ENCODE results near the gene C16orf90.
"Not testable (repeated sequence)": the region's sequence is repeated elsewhere in the genome, so short reads cannot be mapped to it uniquely, and the experiment has no call there.

Gene C16orf90, protein sequence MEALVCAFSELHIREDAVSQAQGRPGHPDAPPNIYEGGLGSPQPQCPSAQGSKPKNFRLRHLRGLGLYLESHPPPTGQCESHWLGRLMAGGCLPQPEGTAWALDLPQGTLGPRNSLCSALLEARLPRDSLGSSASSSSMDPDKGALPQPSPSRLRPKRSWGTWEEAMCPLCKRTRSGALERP

DNA sequence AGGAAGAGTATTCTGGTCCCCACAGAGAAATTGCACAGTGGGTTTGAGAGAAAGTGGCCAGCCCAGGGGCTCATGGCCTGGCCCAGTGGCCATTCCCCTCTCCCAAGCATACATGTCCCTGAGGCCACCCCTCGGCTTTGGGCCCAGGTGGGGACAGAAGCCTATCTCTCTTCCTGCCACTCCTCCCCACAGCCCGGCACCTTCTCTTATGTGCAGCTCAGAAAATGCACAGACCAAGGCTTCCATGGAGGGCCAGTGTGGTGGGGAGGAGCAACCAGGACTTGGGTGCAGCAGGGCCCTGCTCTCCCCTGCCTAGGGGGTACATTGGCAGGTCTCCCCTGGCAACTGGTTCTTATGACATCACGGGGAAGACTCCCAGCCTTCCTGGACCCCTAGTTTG is at the start of gene C16orf90:
TSS of gene C16orf90 (minus strand) at position 314 of the 400 bp plus-strand sequence. CDS start at position 246, 68 bp downstream.
- Mint-ChIP-seq H3K9me3 (no peaks in the 10 kb centered on the region), H3K4me1 (peaks cover 15% of the 10 kb centered on the region), H3K4me3 (no peak within 1 kb of the TSS), H3K36me3 (ENCODE audit: insufficient read depth) (peaks cover 10% of the 10 kb centered on the region), H3K27ac (ENCODE audit: low read depth) (no peak within 1 kb of the TSS), H3K27me3 (no peaks in the 10 kb centered on the region)
- ATAC-seq (replicated peaks; ENCODE audit: extremely low read depth, poor library complexity, severe bottlenecking) (no peak), DNase-seq (ENCODE audit: low spot score in 2 of 2) (no peak)

DNA sequence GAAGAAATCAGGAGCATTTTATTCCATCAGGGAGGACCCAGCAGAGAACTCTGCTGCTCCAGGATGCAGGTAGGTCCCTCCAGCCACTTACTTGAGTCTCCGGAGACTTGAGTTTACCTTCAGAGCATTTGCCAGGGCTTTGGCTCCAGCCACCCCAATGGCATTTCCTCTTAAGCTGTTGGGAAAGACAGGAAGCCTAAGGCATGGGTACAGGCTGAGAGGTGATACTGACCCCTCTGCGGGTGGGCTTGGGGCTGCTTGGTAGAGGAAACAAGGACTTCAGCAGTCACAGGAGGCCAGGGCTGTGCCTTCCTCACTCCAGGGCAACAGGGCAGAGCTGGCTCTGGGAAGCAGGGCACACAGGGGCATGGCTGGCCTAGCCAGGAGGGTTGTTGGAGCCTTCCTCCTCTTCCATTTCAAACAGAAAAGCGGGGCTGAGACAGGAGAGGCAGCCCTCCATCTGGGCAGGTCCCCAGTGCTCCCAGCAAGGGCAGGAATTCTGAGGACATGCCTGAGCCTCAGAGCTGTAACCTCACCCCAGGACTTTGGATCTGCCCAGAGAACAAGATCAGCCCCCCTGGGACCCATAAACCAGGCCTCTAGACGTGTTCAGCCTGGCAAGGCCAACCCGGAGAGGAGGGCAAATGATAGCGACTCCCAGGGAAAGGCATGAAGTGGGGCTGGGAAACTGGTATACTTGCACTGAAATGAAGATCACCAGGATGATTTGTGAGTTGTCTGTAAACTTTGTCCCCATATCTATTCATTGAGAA is 47.5 kb upstream of the C16orf90 start:
- no peak for ATAC-seq (replicated peaks; ENCODE audit: extremely low read depth, poor library complexity, severe bottlenecking)
- Mint-ChIP-seq H3K9me3 (no peaks in the 10 kb centered on the region), H3K36me3 (ENCODE audit: insufficient read depth) (peaks cover 36% of the 10 kb centered on the region), H3K27me3 (no peaks in the 10 kb centered on the region), H3K4me3 (no peak overlapping the region), H3K27ac (ENCODE audit: low read depth) (no peak overlapping the region), H3K4me1 (no peaks in the 10 kb centered on the region)
- no peak for DNase-seq (ENCODE audit: low spot score in 2 of 2)

DNA sequence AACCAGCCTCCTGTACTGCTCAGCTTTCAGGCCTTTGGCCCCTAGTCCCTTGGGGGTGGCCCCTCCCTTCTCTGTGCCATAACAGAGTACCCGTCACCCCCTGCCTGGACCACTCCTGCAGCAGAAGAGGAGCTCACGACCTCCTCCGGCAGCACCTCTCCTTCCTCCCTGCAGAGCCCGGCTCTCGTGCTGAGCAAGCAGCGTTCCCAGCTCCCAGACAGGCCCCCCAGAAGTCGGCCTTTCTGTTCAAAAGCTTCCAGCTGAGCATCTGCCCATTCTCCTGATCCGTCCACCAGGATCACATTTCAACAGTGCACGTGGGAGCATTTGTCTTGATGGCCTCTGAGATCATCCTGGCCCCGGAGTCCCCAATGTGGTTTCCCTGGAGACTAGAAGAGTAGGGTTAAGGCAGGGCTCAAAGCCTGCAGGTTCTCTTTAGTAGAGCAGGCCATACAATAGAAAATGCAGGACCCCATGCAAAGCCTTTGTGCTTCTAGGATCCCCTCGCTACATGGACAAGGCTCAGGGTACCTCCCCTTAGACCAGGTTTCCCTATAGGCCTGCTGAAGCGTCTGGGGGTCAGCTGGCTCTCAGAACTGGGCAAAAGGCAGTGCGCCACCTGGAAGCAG is 46.4 kb upstream of the C16orf90 start:
- no peak overlapping the region for H3K4me3 Mint-ChIP-seq
- DNase-seq (ENCODE audit: low spot score in 2 of 2): no peak
- no peak for ATAC-seq (replicated peaks; ENCODE audit: extremely low read depth, poor library complexity, severe bottlenecking)
- peaks cover 36% of the 10 kb centered on the region for H3K36me3 Mint-ChIP-seq (ENCODE audit: insufficient read depth)
- peak overlapping the region; percentile 35 for H3K27ac Mint-ChIP-seq (ENCODE audit: low read depth)
- H3K9me3 Mint-ChIP-seq: no peaks in the 10 kb centered on the region
- no peaks in the 10 kb centered on the region for H3K27me3 Mint-ChIP-seq
- no peaks in the 10 kb centered on the region for H3K4me1 Mint-ChIP-seq

DNA sequence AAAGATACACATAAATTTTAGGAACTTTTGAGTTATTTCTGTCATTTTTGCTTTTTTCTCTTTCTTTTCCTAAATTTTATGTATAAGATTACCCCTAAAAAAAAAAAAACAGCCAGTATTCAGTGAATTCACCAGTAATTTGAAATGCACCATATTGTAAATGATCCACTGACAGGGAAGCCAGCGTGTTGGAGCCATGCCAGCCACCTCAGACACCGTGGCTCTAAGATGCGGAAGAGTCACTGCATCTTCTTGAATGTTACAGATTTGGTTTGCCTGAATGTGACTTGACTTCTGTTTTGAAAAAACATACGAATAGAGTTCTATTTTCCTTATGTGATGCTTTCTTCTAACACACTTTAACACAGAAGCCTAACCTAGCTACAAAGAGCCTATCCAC is 42.9 kb upstream of the C16orf90 start:
- H3K4me1 Mint-ChIP-seq: peaks cover 17% of the 10 kb centered on the region
- H3K36me3 Mint-ChIP-seq (ENCODE audit: insufficient read depth): peaks cover 24% of the 10 kb centered on the region
- DNase-seq (ENCODE audit: low spot score in 2 of 2) (no peak), ATAC-seq (replicated peaks; ENCODE audit: extremely low read depth, poor library complexity, severe bottlenecking) (no peak)
- no peaks in the 10 kb centered on the region for H3K9me3 Mint-ChIP-seq
- H3K4me3 Mint-ChIP-seq: no peak overlapping the region
- H3K27me3 Mint-ChIP-seq: no peaks in the 10 kb centered on the region
- H3K27ac Mint-ChIP-seq (ENCODE audit: low read depth): no peak overlapping the region

DNA sequence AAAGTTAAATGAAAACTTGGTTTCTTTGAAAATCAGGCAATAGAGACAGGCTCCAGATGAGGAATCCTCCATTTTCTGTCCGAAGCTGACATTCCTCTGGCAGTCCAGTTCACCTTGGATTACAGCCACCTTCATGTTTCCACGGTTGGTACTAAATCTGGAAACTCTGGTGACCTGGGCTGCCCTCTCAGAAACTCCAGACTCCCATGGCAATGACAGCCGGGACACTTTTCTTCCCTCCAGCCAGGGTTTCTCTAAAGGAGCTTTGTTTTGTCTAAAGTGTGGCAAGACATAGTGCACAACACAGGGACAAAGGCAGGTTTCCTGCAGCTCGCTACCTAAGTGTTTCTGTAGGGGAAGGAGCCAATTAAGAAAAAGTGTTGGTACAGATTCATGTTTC is 41.6 kb upstream of the C16orf90 start:
- no peak for ATAC-seq (replicated peaks; ENCODE audit: extremely low read depth, poor library complexity, severe bottlenecking)
- Mint-ChIP-seq H3K4me3 (no peak overlapping the region), H3K36me3 (ENCODE audit: insufficient read depth) (peaks cover 23% of the 10 kb centered on the region), H3K27me3 (no peaks in the 10 kb centered on the region), H3K27ac (ENCODE audit: low read depth) (no peak overlapping the region), H3K4me1 (peaks cover 17% of the 10 kb centered on the region), H3K9me3 (no peaks in the 10 kb centered on the region)
- no peak for DNase-seq (ENCODE audit: low spot score in 2 of 2)

DNA sequence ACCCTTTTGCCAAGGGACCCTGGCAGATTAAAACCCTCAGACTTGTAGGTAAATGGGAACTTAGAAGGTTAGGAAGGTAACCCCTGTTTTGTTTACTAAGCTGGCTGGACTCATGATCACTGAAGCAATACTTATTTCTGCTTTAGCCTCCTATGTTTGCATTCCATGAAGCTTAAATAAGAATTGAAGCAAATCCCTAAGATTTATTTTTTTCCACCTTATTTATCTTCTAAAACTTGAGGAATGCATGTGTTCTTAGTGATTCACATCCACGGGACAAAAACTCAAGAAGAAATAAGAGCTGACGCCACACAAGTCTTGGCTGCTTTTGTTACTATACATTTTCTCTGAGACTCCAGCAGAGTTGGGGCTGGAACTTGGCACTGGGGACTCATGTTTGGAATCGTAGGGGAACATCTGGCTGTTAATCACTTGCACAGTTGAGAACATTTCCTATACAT is 41.0 kb upstream of the C16orf90 start:
- Mint-ChIP-seq H3K27me3 (no peaks in the 10 kb centered on the region), H3K36me3 (ENCODE audit: insufficient read depth) (peaks cover 22% of the 10 kb centered on the region), H3K4me1 (peaks cover 17% of the 10 kb centered on the region), H3K9me3 (no peaks in the 10 kb centered on the region), H3K27ac (ENCODE audit: low read depth) (no peak overlapping the region), H3K4me3 (no peak overlapping the region)
- DNase-seq (ENCODE audit: low spot score in 2 of 2): no peak
- no peak for ATAC-seq (replicated peaks; ENCODE audit: extremely low read depth, poor library complexity, severe bottlenecking)

DNA sequence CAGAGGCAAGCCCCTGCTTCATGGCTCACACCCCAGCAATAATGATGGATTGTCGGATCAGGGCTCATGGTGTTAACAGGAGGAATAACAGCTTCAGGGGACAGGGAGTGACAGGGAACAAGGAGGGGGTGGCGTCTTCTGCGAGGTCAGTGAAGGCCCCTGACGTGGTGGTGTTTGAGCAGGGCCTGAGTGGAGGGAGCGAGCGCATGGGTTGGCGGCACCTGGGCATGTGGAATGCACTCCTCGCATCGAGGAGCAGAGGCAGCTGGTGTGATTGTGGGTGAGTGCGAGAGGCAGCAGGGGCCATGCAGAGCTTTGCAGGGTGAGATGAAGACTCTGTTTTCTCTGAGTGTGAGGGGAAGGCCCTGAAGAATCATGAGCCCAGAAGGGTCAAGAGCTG is 38.8 kb upstream of the C16orf90 start:
- DNase-seq (ENCODE audit: low spot score in 2 of 2): no peak
- Mint-ChIP-seq H3K27ac (ENCODE audit: low read depth) (peak overlapping the region; percentile 61), H3K27me3 (no peaks in the 10 kb centered on the region), H3K9me3 (no peaks in the 10 kb centered on the region), H3K36me3 (ENCODE audit: insufficient read depth) (peaks cover 12% of the 10 kb centered on the region), H3K4me3 (no peak overlapping the region), H3K4me1 (peaks cover 17% of the 10 kb centered on the region)
- ATAC-seq (replicated peaks; ENCODE audit: extremely low read depth, poor library complexity, severe bottlenecking): no peak

DNA sequence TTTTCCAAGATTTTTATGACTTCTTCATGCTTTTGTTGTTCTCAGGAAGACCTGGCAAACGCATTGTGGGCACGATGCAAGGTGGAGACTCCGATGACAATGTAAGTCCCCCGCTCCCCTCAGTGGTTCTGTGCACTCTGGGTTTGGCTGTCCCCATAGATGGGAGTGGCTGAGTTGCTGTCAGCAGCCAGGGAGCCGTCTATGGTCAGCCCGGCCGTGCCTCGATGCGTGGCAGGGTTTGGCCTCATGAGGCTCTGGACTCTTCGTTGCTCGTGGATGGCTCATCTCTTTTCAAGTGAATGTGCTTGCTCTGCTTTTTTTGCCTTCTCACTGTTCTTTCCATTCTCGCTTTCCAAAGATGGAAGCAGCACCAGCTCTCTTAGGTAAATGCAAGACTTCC is 37.5 kb upstream of the C16orf90 start:
- DNase-seq (ENCODE audit: low spot score in 2 of 2): no peak
- no peak overlapping the region for H3K4me3 Mint-ChIP-seq
- H3K4me1 Mint-ChIP-seq: peaks cover 26% of the 10 kb centered on the region
- H3K27ac Mint-ChIP-seq (ENCODE audit: low read depth): peak overlapping the region; percentile 57
- H3K9me3 Mint-ChIP-seq: no peaks in the 10 kb centered on the region
- peaks cover 13% of the 10 kb centered on the region for H3K36me3 Mint-ChIP-seq (ENCODE audit: insufficient read depth)
- no peaks in the 10 kb centered on the region for H3K27me3 Mint-ChIP-seq
- ATAC-seq (replicated peaks; ENCODE audit: extremely low read depth, poor library complexity, severe bottlenecking): no peak

DNA sequence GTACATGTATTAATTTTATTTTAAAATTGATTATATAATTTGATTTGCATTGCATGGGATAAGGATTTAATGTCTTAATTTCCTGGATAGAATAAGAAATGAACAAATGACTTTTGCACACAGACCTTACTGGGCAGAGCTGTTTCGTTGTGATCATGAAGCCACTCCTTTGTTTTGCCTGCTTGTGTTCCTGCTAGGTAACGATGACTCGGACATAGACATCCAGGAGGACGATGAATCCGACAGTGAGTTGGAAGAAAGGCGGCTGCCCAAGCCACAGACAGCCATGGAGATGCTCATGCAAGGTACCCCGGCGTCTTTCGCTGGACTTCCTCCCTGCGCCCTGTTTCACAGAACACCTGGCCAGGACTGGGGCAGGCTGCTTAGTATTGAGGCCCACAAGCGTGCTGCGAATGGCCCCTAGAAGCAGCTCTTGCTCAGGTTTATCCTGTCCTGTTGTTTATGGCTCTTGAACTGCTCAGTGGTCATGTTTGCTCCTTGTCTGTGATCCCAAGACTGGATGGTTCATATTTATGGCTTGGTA is 35.2 kb upstream of the C16orf90 start:
- Mint-ChIP-seq H3K4me1 (peaks cover 31% of the 10 kb centered on the region), H3K9me3 (no peaks in the 10 kb centered on the region), H3K27ac (ENCODE audit: low read depth) (no peak overlapping the region), H3K4me3 (no peak overlapping the region), H3K36me3 (ENCODE audit: insufficient read depth) (peaks cover 15% of the 10 kb centered on the region), H3K27me3 (no peaks in the 10 kb centered on the region)
- ATAC-seq (replicated peaks; ENCODE audit: extremely low read depth, poor library complexity, severe bottlenecking) (no peak), DNase-seq (ENCODE audit: low spot score in 2 of 2) (no peak)

DNA sequence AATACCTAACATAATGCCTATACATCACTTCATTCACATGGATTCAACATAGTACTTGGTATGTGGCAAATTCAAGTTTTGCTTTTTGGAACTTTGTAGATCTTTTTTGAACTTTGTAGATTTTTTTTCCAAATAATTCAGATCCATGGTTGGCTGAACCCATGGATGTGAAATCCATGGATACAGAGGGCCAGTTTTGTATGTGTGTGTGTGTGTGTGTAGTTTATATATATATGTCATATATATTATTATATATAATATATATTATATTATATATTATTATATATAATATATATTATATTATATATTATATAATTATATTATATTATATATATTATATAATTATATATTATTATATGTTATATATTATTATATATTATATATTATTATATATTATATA is 33.9 kb upstream of the C16orf90 start:
- Mint-ChIP-seq H3K4me3 (no peak overlapping the region), H3K27me3 (no peaks in the 10 kb centered on the region), H3K9me3 (no peaks in the 10 kb centered on the region), H3K27ac (ENCODE audit: low read depth) (no peak overlapping the region), H3K36me3 (ENCODE audit: insufficient read depth) (peaks cover 11% of the 10 kb centered on the region), H3K4me1 (peaks cover 20% of the 10 kb centered on the region)
- no peak for DNase-seq (ENCODE audit: low spot score in 2 of 2)
- ATAC-seq (replicated peaks; ENCODE audit: extremely low read depth, poor library complexity, severe bottlenecking): no peak

DNA sequence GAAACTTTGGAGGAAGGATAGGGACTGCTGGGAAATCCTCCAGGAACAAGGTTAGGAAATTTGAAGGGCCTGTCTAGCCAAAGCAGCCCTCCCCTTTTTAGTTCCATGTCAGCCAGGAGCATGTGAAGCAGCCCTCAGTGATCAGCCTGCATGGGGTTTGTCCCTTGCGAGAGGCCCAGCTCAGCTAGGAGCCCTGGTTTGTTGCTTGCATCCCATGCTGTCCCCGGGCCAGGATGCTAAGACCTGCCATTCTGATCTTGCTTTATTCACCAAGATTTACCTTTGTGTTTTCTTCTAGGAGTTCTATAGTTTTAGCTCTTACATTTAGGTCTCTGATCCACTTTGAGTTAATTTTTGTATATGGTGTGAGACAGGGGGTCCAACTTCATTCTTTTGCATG is 33.1 kb upstream of the C16orf90 start:
- no peaks in the 10 kb centered on the region for H3K9me3 Mint-ChIP-seq
- H3K27me3 Mint-ChIP-seq: no peaks in the 10 kb centered on the region
- DNase-seq (ENCODE audit: low spot score in 2 of 2): no peak
- no peak for ATAC-seq (replicated peaks; ENCODE audit: extremely low read depth, poor library complexity, severe bottlenecking)
- peak overlapping the region; percentile 84 for H3K27ac Mint-ChIP-seq (ENCODE audit: low read depth)
- peaks cover 13% of the 10 kb centered on the region for H3K36me3 Mint-ChIP-seq (ENCODE audit: insufficient read depth)
- no peak overlapping the region for H3K4me3 Mint-ChIP-seq
- H3K4me1 Mint-ChIP-seq: peaks cover 15% of the 10 kb centered on the region

DNA sequence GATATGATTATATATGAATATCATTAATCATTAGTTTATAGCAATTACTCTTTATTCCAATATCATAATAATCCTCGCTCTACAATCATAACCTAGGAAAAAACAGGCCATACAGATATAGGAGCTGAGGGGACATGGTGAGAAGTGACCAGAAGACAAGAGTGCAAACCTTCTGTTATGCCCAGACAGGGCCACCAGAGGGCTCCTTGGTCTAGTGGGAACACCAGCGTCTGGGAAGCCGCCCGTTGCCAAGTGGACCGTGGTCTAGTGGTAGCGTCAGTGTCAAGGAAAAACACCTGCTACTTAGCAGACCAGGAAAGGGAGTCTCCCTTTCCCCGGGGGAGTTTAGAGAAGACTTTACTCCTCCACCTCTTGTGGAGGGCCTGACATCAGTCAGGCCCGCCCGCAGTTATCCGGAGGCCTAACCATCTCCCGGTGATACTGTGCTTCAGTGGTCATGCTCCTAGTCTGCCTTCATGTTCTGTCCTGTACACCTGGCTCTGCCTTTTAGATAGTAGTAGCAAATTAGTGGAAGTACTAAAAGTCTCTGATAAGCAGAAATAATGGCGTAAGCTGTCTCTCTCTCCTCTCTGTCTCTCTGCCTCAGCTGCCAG is 32.0 kb upstream of the C16orf90 start:
- not testable (repeated sequence) for H3K27me3 Mint-ChIP-seq; H3K9me3 Mint-ChIP-seq; ATAC-seq (replicated peaks; ENCODE audit: extremely low read depth, poor library complexity, severe bottlenecking); H3K4me3 Mint-ChIP-seq
- peaks cover 15% of the 10 kb centered on the region for H3K4me1 Mint-ChIP-seq
- peaks cover 18% of the 10 kb centered on the region for H3K36me3 Mint-ChIP-seq (ENCODE audit: insufficient read depth)
- DNase-seq (ENCODE audit: low spot score in 2 of 2): peak in 1 of 2 donors; percentile 28
- H3K27ac Mint-ChIP-seq (ENCODE audit: low read depth): peak overlapping the region; percentile 84

All from central memory CD8-positive, alpha-beta T cell (primary cell).